HG03108 (cell line): ENCODE measurements around the gene NRTN.
A peak's percentile ranks its signal among the peaks of the same experiment; 100 is the strongest.

ENCODE experiments used
- ATAC-seq: cut with Tn5 transposase; IDR thresholded peaks from one replicate; pipeline ENCODE4 v1.9.1; 2021; ENCODE audit warnings: moderate library complexity; ENCODE audit not compliant: unreplicated experiment

Gene NRTN

GRCh38 chr19:5811117-5811516, 6.2 kb downstream of the NRTN start:
- no peak for ATAC-seq

- no peak for ATAC-seq
Measured at GRCh38 chr19:5814123-5814851, 9.4 kb downstream of the NRTN start.

- ATAC-seq = no peak
Measured at GRCh38 chr19:5814852-5815246, 10.0 kb downstream of the NRTN start.

- no peak for ATAC-seq
Measured at GRCh38 chr19:5817218-5817617, 12.4 kb downstream of the NRTN start.

- no peak for ATAC-seq
Measured at GRCh38 chr19:5818594-5818993, 13.7 kb downstream of the NRTN start.

GRCh38 chr19:5820785-5821184, 15.9 kb downstream of the NRTN start:
- no peak for ATAC-seq

- ATAC-seq = no peak
Measured at GRCh38 chr19:5821521-5822180, 16.8 kb downstream of the NRTN start.

GRCh38 chr19:5822181-5822844, 17.4 kb downstream of the NRTN start:
- no peak for ATAC-seq

GRCh38 chr19:5823579-5824281, 18.9 kb downstream of the NRTN start:
- no peak for ATAC-seq

GRCh38 chr19:5824751-5825150, 19.9 kb downstream of the NRTN start:
- ATAC-seq = no peak

- no peak for ATAC-seq
Measured at GRCh38 chr19:5825178-5825577, 20.3 kb downstream of the NRTN start.

GRCh38 chr19:5826531-5827341, 21.9 kb downstream of the NRTN start:
- ATAC-seq = no peak

- no peak for ATAC-seq
Measured at GRCh38 chr19:5827342-5827890, 22.5 kb downstream of the NRTN start.

- ATAC-seq = peak; percentile 67
Measured at GRCh38 chr19:5827891-5828660, 23.2 kb downstream of the NRTN start.

- ATAC-seq = no peak
Measured at GRCh38 chr19:5828661-5829566, 24.0 kb downstream of the NRTN start.

GRCh38 chr19:5829567-5830310, 24.9 kb downstream of the NRTN start:
- ATAC-seq = no peak

- ATAC-seq = no peak
Measured at GRCh38 chr19:5831159-5831558, 26.3 kb downstream of the NRTN start.

GRCh38 chr19:5832061-5832460, 27.2 kb downstream of the NRTN start:
- ATAC-seq = no peak
